HCT116 (cell line): ENCODE measurements around the gene STK17A. TPM values are rescaled to one million over a fixed set of nuclear protein-coding genes. Genes with fewer than 3 reads are reported as not detected.
"Not testable (repeated sequence)": the region's sequence is repeated elsewhere in the genome, so short reads cannot be mapped to it uniquely, and the experiment has no call there.

Experiments used
- ATAC-seq: fragments of 200-7000 bp; cut with Tn5 transposase; 2 replicates; pipeline ENCODE4 v1.9.1; 2020; ENCODE audit warnings: mild to moderate bottlenecking, moderate library complexity
- BruUV-seq: library from RNA; stranded (reverse); fragments of 400-500 nt; replicated peaks from 2 replicates; lab custom pipeline; 2021; lab: Mats Ljungman, UMichigan
- CTCF ChIA-PET: fragments of 300-600 bp; sonication (Branson Sonifier 250); formaldehyde crosslinking; loops from one replicate; lab custom pipeline; 2021; ENCODE audit warnings: antibody characterized with exemption; lab: Charles Lee
- POLR2A ChIA-PET: fragments of 300-600, 350-600 bp; sonication (Branson Sonifier 250); formaldehyde crosslinking; loops from one replicate; lab custom pipeline; 2021; ENCODE audit warnings: antibody characterized with exemption; lab: Charles Lee
- RAD21 ChIA-PET, 2 experiments: fragments of 300-600 bp; sonication (Branson Sonifier 250); formaldehyde crosslinking; loops; one replicate each; lab custom pipeline; 2023; ENCODE audit warnings: low total read pairs in 2 of 2; ENCODE audit not compliant: uncharacterized antibody in 2 of 2, unreplicated experiment in 2 of 2, low non-redundant PET in 1 of 2; lab: Charles Lee
- DNase-seq: peaks from one replicate; pipeline ENCODE4 v3.0.0-alpha.2; 2010; ENCODE audit warnings: low read depth, low spot score
- H2AFZ ChIP-seq: fragments of 200-600 bp; shearing (Covaris generic), sonication (generic); 2 replicates; pipeline ENCODE4 v1.6.1; 2017; ENCODE audit warnings: low read depth, mixed run types, mixed read lengths, antibody characterized with exemption, low read length; ENCODE audit not compliant: poor library complexity, severe bottlenecking
- H3K27ac ChIP-seq: 2 replicates; pipeline ENCODE4 v1.5.1; 2012; ENCODE audit warnings: low read depth, low read length
- H3K27me3 ChIP-seq: fragments of 200-600 bp; sonication (generic); 2 replicates; pipeline ENCODE4 v1.6.1; 2016; ENCODE audit warnings: mixed run types, low read length, mixed read lengths; ENCODE audit not compliant: insufficient read depth
- H3K36me3 ChIP-seq, 2 experiments: fragments of 200-500 bp in 1 of 2; fragments of 200-600 bp in 1 of 2; sonication (Bioruptor generic) in 1 of 2; sonication (generic) in 1 of 2; 2 replicates each; pipeline versions ENCODE4 v1.5.1 to v1.6.1; 2014 to 2016; ENCODE audit warnings: low read length in 2 of 2, inconsistent platforms in 1 of 2, mixed read lengths in 1 of 2, mixed run types in 1 of 2; ENCODE audit not compliant: insufficient read depth in 2 of 2, control insufficient read depth in 1 of 2
- H3K4me1 ChIP-seq, 2 experiments: fragments of 200-600 bp in 1 of 2; sonication (generic) in 1 of 2; 2 replicates each; pipeline versions ENCODE4 v1.5.1 to v1.6.1; 2012 to 2017; ENCODE audit warnings: low read length in 2 of 2, inconsistent platforms in 1 of 2, mild to moderate bottlenecking in 1 of 2, mixed read lengths in 1 of 2, mixed run types in 1 of 2, moderate library complexity in 1 of 2; ENCODE audit not compliant: insufficient read depth in 2 of 2, control insufficient read depth in 1 of 2
- H3K4me2 ChIP-seq: fragments of 200-600 bp; sonication (generic); 2 replicates; pipeline ENCODE4 v1.6.1; 2017; ENCODE audit warnings: mixed run types, low read length, mixed read lengths
- H3K4me3 ChIP-seq, 2 experiments: fragments of 200-600 bp in 1 of 2; sonication (generic) in 1 of 2; replicated peaks in 1 of 2; 2 replicates each; pipeline ENCODE4 v1.5.1; 2011 to 2016; ENCODE audit warnings: low read length in 2 of 2, control low read depth in 1 of 2, low read depth in 1 of 2, mild to moderate bottlenecking in 1 of 2, mixed read lengths in 1 of 2, mixed run types in 1 of 2
- H3K79me2 ChIP-seq: fragments of 200-600 bp; sonication (generic); 2 replicates; pipeline ENCODE4 v1.6.1; 2017; ENCODE audit warnings: mild to moderate bottlenecking, mixed run types, low read length, moderate library complexity, mixed read lengths; ENCODE audit not compliant: insufficient read depth
- H3K9ac ChIP-seq: fragments of 200-600 bp; sonication (generic); 2 replicates; pipeline ENCODE4 v1.6.1; 2016; ENCODE audit warnings: low read length, mixed read lengths
- H3K9me2 ChIP-seq: fragments of 200-600 bp; sonication (generic), shearing (Covaris generic); 2 replicates; pipeline ENCODE4 v1.6.1; 2017; ENCODE audit warnings: mixed run types, mild to moderate bottlenecking, moderate library complexity; ENCODE audit not compliant: insufficient read depth
- H3K9me3 ChIP-seq, 2 experiments: fragments of 200-500 bp in 1 of 2; fragments of 200-600 bp in 1 of 2; sonication (Bioruptor generic) in 1 of 2; sonication (generic) in 1 of 2; 2 replicates each; pipeline ENCODE4 v1.6.1; 2014 to 2017; ENCODE audit warnings: low read length in 2 of 2, mixed read lengths in 2 of 2, inconsistent platforms in 1 of 2, low read depth in 1 of 2, mild to moderate bottlenecking in 1 of 2, mixed run types in 1 of 2, moderate library complexity in 1 of 2; ENCODE audit not compliant: control insufficient read depth in 1 of 2, insufficient read depth in 1 of 2
- H4K20me1 ChIP-seq: fragments of 200-600 bp; sonication (generic), shearing (Covaris generic); 2 replicates; pipeline ENCODE4 v1.6.1; 2017; ENCODE audit warnings: mixed run types, mild to moderate bottlenecking, moderate library complexity; ENCODE audit not compliant: insufficient read depth
- CTCF ChIP-seq, 3 experiments: fragments of 200-600 bp in 1 of 3; sonication (generic) in 1 of 3; IDR thresholded peaks in 2 of 3; conservative IDR thresholded peaks in 1 of 3; 2 replicates each; pipeline ENCODE4 v1.5.1; 2012 to 2017; ENCODE audit warnings: low read depth in 2 of 3, low read length in 2 of 3, antibody characterized with exemption in 1 of 3, borderline replicate concordance in 1 of 3, control low read depth in 1 of 3, mild to moderate bottlenecking in 1 of 3, mixed read lengths in 1 of 3, mixed run types in 1 of 3, moderate library complexity in 1 of 3; ENCODE audit not compliant: insufficient read depth in 1 of 3
- MAX ChIP-seq: IDR thresholded peaks from 2 replicates; pipeline ENCODE4 v1.6.1; 2012
- POLR2AphosphoS5 ChIP-seq: IDR thresholded peaks from 2 replicates; pipeline ENCODE4 v1.6.1; 2011; ENCODE audit warnings: mild to moderate bottlenecking, low read depth, low read length, moderate library complexity
- SP1 ChIP-seq: IDR thresholded peaks from 2 replicates; pipeline ENCODE4 v1.6.1; 2012; ENCODE audit warnings: low read depth
- intact Hi-C: fragments of 100-400 bp; cut with micrococcal nuclease; formaldehyde crosslinking; loops from 2 replicates; pipeline ENCODE4 v1.10.0; 2022
- total RNA-seq: library from RNA; stranded (reverse); gene quantifications from one replicate; pipeline ENCODE4 v1.2.1, GENCODE V29; 2021; ENCODE audit not compliant: unreplicated experiment

STK17A gene
- total RNA-seq, 1 experiment from 2014 or later, result 14.8 TPM

GRCh38 chr7:43583424-43584194 is 701 bp downstream of the STK17A start (continued):
- TF ChIP-seq SP1 (no peak), CTCF (IDR thresholded peaks at IDR 0.05 in 2 of 3, conservative IDR thresholded peaks at IDR 0.05 in 1 of 3; ENCODE audit: borderline replicate concordance in 1 of 3, insufficient read depth in 1 of 3, low read depth in 2 of 3, low read length in 2 of 3) (peak in 1 of 3 experiments; percentile 3; a peak in 1 of 6 replicates)
- TF ChIP-seq, all 23 proteins: peak for 5

GRCh38 chr7:43584195-43584586 is 1.3 kb downstream of the STK17A start:
- Histone ChIP-seq H2AFZ (no peak overlapping the region), H3K27me3 (no peaks in the 10 kb centered on the region), H3K4me3 (peak overlapping the region; percentile 64 to 85), H3K4me1 (peaks cover 8 to 21% of the 10 kb centered on the region in 2 experiments; a peak in 3 of 4 replicates), H3K9me2 (no peaks in the 10 kb centered on the region), H3K27ac (peak overlapping the region; percentile 82; the same call in 1 of the 2 replicates), H3K9me3 (no peaks in the 10 kb centered on the region), H3K9ac (peak overlapping the region; percentile 64), H4K20me1 (no peaks in the 10 kb centered on the region), H3K79me2 (peaks cover 55% of the 10 kb centered on the region), H3K4me2 (peak overlapping the region; percentile 76), H3K36me3 (no peaks in the 10 kb centered on the region)
- no peak for ATAC-seq
- ChIA-PET POLR2A (interaction anchor here (2.0 kb wide), 1 partner anchor 11 kb away, joined by 23 read pairs; no protein-coding TSS in a partner anchor), RAD21 (no interaction called here), CTCF (no interaction called here)
- TSS peak; percentile 50 for BruUV-seq
- intact Hi-C loops, result loop anchor here (1.0 to 5.0 kb wide), 2 partner anchors 137 to 642 kb away; no protein-coding TSS in a partner anchor
- no peak for DNase-seq
- no peak for TF ChIP-seq POLR2AphosphoS5
- peak; percentile 54 for TF ChIP-seq MAX

- H3K27me3 ChIP-seq, H3K9me3 ChIP-seq, H2AFZ ChIP-seq, H3K9ac ChIP-seq, RAD21 ChIA-PET, BruUV-seq, H4K20me1 ChIP-seq, H3K9me2 ChIP-seq, ATAC-seq, H3K27ac ChIP-seq, POLR2A ChIA-PET, H3K36me3 ChIP-seq, DNase-seq: not testable (repeated sequence)
- Histone ChIP-seq H3K4me1 (peaks cover 8 to 21% of the 10 kb centered on the region in 2 experiments; a peak in 3 of 4 replicates), H3K4me3 (peak overlapping the region; percentile 2 to 64), H3K4me2 (peak overlapping the region; percentile 76), H3K79me2 (peaks cover 60% of the 10 kb centered on the region)
- intact Hi-C loops, result loop anchor here (1.0 to 5.0 kb wide), 2 partner anchors 137 to 642 kb away; no protein-coding TSS in a partner anchor
- CTCF ChIA-PET, result interaction anchor here (1.8 kb wide), 1 partner anchor 115 kb away, joined by 7 read pairs; no protein-coding TSS in a partner anchor
These were observed 1.8 kb downstream of the STK17A start for GRCh38 chr7:43584733-43585132.
